NT2/D1 (cell line): ENCODE measurements around the gene RASA4B.
"Not testable (repeated sequence)": the region's sequence is repeated elsewhere in the genome, so short reads cannot be mapped to it uniquely, and the experiment has no call there.

ENCODE experiments used
- SUZ12 ChIP-seq: IDR thresholded peaks from 2 replicates; pipeline ENCODE4 v1.6.1; 2011; ENCODE audit not compliant: insufficient read length, insufficient read depth; ENCODE audit errors: extremely low read depth
- YY1 ChIP-seq: IDR thresholded peaks from 2 replicates; pipeline ENCODE4 v1.6.1; 2011; ENCODE audit not compliant: insufficient read length, insufficient read depth
- ZNF274 ChIP-seq: IDR thresholded peaks from 2 replicates; pipeline ENCODE4 v1.6.1; 2011; ENCODE audit warnings: mild to moderate bottlenecking, low read depth, low read length

- not testable (repeated sequence) for TF ChIP-seq ZNF274, YY1, SUZ12
Observed at GRCh38 chr7:102497308-102497707, 20.3 kb downstream of the RASA4B start.
